Measurements from ENCODE around the gene OR52E2. TPM values are rescaled to one million over a fixed set of nuclear protein-coding genes. Genes with fewer than 3 reads are reported as not detected.

The OR52E2 gene
- total RNA-seq (not detected), polyA plus RNA-seq (ENCODE audit: insufficient read length in 2 of 2) (not detected)
- long read RNA-seq, donor 1, result 0 reads
- long read RNA-seq, donor 2, result 0 reads
- long read RNA-seq, donor 3, result 0 reads
- long read RNA-seq, donor 4, result 0 reads

DNA sequence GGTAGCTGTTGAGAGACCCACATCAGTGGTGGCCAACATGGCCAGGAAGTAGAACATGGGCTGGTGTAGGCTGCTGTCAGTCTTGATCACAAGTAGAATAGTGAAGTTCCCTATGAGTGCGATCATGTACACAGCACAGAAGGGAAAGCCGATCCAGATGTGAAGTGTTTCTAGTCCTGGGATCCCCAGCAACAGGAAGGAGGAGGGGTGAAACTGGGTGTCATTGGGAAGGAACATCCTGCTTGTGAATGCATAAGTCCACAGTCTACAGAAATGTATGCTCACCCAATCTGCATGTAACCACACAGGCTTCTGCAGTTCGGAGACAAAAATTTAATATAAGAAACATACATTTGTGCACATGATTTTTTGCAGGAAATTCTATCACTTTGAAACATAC is at the start of gene OR52E2:
Gene OR52E2 (minus strand): TSS at position 237 of the 400 bp plus-strand sequence. CDS start 0 bp downstream, at position 237.
- Histone ChIP-seq H3K27me3 (ENCODE audit: control insufficient read depth, insufficient read depth, low read length) (no peaks in the 10 kb centered on the region), H3K27ac (ENCODE audit: low read depth, low read length) (no peak within 1 kb of the TSS), H3K36me3 (ENCODE audit: control insufficient read depth, insufficient read depth, low read length) (no peaks in the 10 kb centered on the region), H3K4me1 (ENCODE audit: control insufficient read depth, insufficient read depth, low read length) (no peaks in the 10 kb centered on the region), H3K4me3 (ENCODE audit: low read depth, low read length) (no peak within 1 kb of the TSS), H3K9me3 (ENCODE audit: control insufficient read depth, insufficient read depth, low read length) (no peaks in the 10 kb centered on the region)
- no peak for DNase-seq (ENCODE audit: low read depth in 4 of 6, low spot score in 6 of 6)
- 100% methylated on average over 2 of the region's 3 CpGs for WGBS (ENCODE audit: insufficient coverage)

DNA sequence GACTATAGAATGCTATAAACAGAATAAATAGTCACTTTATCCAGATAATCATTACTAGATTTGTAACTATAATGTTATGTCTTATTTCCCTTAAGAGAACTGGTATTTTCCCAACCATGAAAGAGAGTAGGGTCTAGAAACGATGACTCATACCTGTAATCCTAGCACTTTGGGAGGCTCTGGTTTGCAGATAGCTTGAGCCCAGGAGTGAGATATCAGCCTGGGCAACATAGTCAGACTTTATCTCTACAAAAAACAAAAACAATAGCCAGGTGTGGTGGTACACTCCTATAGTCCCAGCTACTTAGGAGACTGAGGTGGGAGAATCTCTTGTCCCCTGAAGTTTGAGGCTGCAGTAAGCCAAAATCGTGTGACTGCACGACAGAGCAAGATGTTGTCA is 47.9 kb upstream of the OR52E2 start:
- DNase-seq (ENCODE audit: low read depth in 4 of 6, low spot score in 6 of 6), result no peak
- Histone ChIP-seq H3K4me1 (ENCODE audit: control insufficient read depth, insufficient read depth, low read length) (no peaks in the 10 kb centered on the region), H3K9me3 (ENCODE audit: control insufficient read depth, insufficient read depth, low read length) (no peaks in the 10 kb centered on the region), H3K4me3 (ENCODE audit: low read depth, low read length) (no peak overlapping the region), H3K36me3 (ENCODE audit: control insufficient read depth, insufficient read depth, low read length) (no peaks in the 10 kb centered on the region), H3K27me3 (ENCODE audit: control insufficient read depth, insufficient read depth, low read length) (no peaks in the 10 kb centered on the region), H3K27ac (ENCODE audit: low read depth, low read length) (no peak overlapping the region)
- WGBS (ENCODE audit: insufficient coverage), result 95% methylated on average over 2 of the region's 3 CpGs

DNA sequence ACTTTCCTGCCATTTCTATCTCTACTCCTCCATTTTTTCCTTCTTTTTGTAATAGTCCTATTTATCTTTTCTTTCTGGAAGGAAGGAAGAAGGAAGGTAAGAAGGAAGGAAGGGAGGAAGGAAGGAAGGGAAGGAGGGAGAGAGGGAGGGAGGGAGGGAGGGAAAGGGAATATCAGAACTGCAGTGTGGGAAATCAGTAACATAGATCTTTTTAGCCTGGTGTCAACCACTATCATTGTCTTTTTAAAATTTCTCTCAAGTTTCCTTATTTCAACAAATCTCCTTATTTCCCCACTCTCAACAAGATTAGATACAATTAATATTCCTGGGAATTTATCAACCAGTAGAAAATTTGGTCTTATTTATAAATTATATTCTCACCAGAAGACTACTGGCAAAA is 43.6 kb upstream of the OR52E2 start:
- DNase-seq (ENCODE audit: low read depth in 4 of 6, low spot score in 6 of 6), result no peak
- H3K9me3 ChIP-seq (ENCODE audit: control insufficient read depth, insufficient read depth, low read length), result no peaks in the 10 kb centered on the region
- no peaks in the 10 kb centered on the region for H3K27me3 ChIP-seq (ENCODE audit: control insufficient read depth, insufficient read depth, low read length)
- no peaks in the 10 kb centered on the region for H3K36me3 ChIP-seq (ENCODE audit: control insufficient read depth, insufficient read depth, low read length)
- no peak overlapping the region for H3K27ac ChIP-seq (ENCODE audit: low read depth, low read length)
- no peak overlapping the region for H3K4me3 ChIP-seq (ENCODE audit: low read depth, low read length)
- no peaks in the 10 kb centered on the region for H3K4me1 ChIP-seq (ENCODE audit: control insufficient read depth, insufficient read depth, low read length)

DNA sequence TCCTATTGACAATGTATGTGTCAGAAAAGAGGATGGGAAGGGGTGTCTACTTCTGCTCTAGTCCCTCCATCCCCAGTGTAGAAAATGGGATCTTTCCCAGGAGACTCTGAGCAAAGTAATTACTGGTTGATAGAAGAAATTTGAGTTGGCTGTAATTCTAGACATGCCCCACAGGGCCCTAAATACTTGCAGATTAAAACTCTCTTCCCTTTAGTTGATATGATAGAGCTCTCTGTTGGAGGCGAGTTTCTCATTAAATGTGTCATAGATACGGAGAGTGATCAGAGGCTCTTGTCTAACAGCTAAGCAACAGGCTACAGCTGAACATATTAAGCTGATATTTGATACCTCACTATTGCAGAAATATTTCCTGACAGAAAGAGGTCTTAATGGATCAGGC is 42.8 kb upstream of the OR52E2 start:
- H3K27ac ChIP-seq (ENCODE audit: low read depth, low read length), result no peak overlapping the region
- no peak overlapping the region for H3K4me3 ChIP-seq (ENCODE audit: low read depth, low read length)
- peak in 1 of 6 donors; percentile 34 for DNase-seq (ENCODE audit: low read depth in 4 of 6, low spot score in 6 of 6)
- no peaks in the 10 kb centered on the region for H3K4me1 ChIP-seq (ENCODE audit: control insufficient read depth, insufficient read depth, low read length)
- no peaks in the 10 kb centered on the region for H3K9me3 ChIP-seq (ENCODE audit: control insufficient read depth, insufficient read depth, low read length)
- no peaks in the 10 kb centered on the region for H3K36me3 ChIP-seq (ENCODE audit: control insufficient read depth, insufficient read depth, low read length)
- no peaks in the 10 kb centered on the region for H3K27me3 ChIP-seq (ENCODE audit: control insufficient read depth, insufficient read depth, low read length)
- no CpG with 5 or more reads among the region's 2 CpGs for WGBS (ENCODE audit: insufficient coverage)

DNA sequence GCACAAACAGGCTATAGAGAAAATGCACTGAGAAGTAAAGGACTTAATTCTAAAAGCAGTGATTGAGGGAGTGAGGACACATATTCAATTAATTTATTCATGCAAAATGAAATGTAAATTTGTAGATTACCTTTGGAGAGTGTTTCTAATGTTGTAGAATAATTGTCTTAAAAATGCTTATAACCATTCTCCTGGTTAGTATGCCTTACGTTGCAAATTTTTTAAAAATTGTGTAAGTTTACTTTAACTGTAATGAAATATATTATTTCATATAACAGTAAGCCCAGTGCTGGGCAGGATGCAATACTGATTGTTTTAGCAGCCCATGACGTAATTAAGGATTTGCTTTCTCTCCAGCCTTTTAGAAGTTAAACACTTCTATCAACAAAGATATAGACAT is 36.6 kb upstream of the OR52E2 start:
- no peaks in the 10 kb centered on the region for H3K27me3 ChIP-seq (ENCODE audit: control insufficient read depth, insufficient read depth, low read length)
- H3K4me3 ChIP-seq (ENCODE audit: low read depth, low read length), result no peak overlapping the region
- H3K4me1 ChIP-seq (ENCODE audit: control insufficient read depth, insufficient read depth, low read length), result no peaks in the 10 kb centered on the region
- no peaks in the 10 kb centered on the region for H3K36me3 ChIP-seq (ENCODE audit: control insufficient read depth, insufficient read depth, low read length)
- no peak for DNase-seq (ENCODE audit: low read depth in 4 of 6, low spot score in 6 of 6)
- WGBS (ENCODE audit: insufficient coverage), result no CpG with 5 or more reads among the region's 2 CpGs
- no peak overlapping the region for H3K27ac ChIP-seq (ENCODE audit: low read depth, low read length)
- H3K9me3 ChIP-seq (ENCODE audit: control insufficient read depth, insufficient read depth, low read length), result no peaks in the 10 kb centered on the region

DNA sequence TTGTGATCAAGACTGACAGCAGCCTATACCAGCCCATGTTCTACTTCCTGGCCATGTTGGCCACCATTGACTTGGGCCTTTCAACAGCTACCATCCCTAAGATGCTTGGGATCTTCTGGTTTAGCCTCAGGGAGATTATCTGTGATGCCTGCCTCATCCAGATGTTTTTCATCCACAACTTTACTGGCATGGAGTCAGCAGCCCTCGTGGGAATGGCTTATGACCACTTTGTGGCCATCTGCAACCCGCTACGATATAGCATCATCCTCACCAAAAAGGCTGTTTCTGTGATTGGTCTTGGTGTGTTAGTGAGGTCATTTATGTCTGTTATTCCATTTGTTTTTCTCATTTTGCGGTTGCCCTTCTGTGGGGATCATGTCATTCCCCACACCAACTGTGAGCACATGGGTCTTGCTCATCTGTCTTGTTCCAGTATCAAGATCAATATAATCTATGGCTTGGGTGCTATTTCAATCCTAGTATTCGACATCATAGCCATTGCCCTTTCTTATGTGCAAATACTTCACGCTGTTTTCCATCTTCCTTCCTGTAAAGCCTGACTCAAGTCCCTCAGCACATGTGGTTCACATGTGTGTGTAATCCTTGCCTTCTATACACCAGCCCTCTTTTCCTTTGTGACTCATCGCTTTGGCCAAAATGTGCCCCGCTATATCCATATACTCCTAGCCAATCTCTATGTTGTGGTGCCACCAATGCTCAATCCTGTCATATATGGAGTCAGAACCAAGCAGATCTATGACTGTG is 33.6 kb upstream of the OR52E2 start:
- 100% methylated on average over 2 of the region's 8 CpGs for whole genome bisulfite sequencing (ENCODE audit: insufficient coverage)
- Histone ChIP-seq H3K9me3 (ENCODE audit: control insufficient read depth, insufficient read depth, low read length) (no peaks in the 10 kb centered on the region), H3K4me3 (ENCODE audit: low read depth, low read length) (no peak overlapping the region), H3K36me3 (ENCODE audit: control insufficient read depth, insufficient read depth, low read length) (no peaks in the 10 kb centered on the region), H3K27me3 (ENCODE audit: control insufficient read depth, insufficient read depth, low read length) (no peaks in the 10 kb centered on the region), H3K27ac (ENCODE audit: low read depth, low read length) (no peak overlapping the region), H3K4me1 (ENCODE audit: control insufficient read depth, insufficient read depth, low read length) (no peaks in the 10 kb centered on the region)
- DNase-seq (ENCODE audit: low read depth in 4 of 6, low spot score in 6 of 6), result no peak

DNA sequence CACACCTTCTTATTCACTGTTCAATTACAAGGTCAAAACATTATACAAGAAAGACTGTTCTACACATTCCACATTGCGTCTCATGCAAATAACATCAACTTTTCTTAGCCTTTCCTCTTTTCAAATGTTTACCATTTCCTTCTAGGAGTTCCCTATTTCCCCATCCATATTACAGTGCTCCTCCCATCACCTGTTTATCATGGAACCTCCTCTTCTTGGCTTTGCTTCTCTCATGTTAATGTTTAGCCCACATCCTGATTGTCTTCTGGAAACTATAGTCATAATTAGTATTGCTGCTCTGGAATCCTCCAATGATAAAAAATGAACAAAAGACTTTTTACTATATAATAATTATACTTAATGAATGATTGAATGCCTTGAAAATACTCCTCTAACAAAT is 31.2 kb upstream of the OR52E2 start:
- 92% methylated on average over 1 of the region's 1 CpG for WGBS (ENCODE audit: insufficient coverage)
- Histone ChIP-seq H3K27ac (ENCODE audit: low read depth, low read length) (no peak overlapping the region), H3K4me1 (ENCODE audit: control insufficient read depth, insufficient read depth, low read length) (no peaks in the 10 kb centered on the region), H3K27me3 (ENCODE audit: control insufficient read depth, insufficient read depth, low read length) (no peaks in the 10 kb centered on the region), H3K9me3 (ENCODE audit: control insufficient read depth, insufficient read depth, low read length) (no peaks in the 10 kb centered on the region), H3K4me3 (ENCODE audit: low read depth, low read length) (no peak overlapping the region), H3K36me3 (ENCODE audit: control insufficient read depth, insufficient read depth, low read length) (no peaks in the 10 kb centered on the region)
- no peak for DNase-seq (ENCODE audit: low read depth in 4 of 6, low spot score in 6 of 6)

DNA sequence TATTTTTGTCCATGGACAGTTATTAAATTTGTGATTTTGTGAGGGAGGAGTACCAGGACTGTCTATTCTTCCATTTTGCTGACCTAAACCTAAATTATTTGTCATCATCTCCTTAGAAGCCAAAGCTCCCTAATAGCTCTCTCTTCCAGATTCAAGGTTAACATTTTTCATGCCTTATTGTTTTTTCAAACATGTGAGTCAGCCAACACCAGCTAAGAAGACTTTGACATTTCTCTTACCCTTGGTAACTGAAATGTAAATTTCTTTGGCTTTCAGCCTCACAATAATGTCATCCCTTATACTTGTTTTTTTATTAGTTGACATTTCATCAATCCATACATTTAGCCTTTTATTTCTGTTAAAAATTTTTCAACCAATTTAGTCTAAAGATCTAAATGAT is 29.1 kb upstream of the OR52E2 start:
- Histone ChIP-seq H3K9me3 (ENCODE audit: control insufficient read depth, insufficient read depth, low read length) (no peaks in the 10 kb centered on the region), H3K27ac (ENCODE audit: low read depth, low read length) (no peak overlapping the region), H3K27me3 (ENCODE audit: control insufficient read depth, insufficient read depth, low read length) (no peaks in the 10 kb centered on the region), H3K4me3 (ENCODE audit: low read depth, low read length) (no peak overlapping the region), H3K4me1 (ENCODE audit: control insufficient read depth, insufficient read depth, low read length) (no peaks in the 10 kb centered on the region), H3K36me3 (ENCODE audit: control insufficient read depth, insufficient read depth, low read length) (no peaks in the 10 kb centered on the region)
- peak in 1 of 6 donors; percentile 9 for DNase-seq (ENCODE audit: low read depth in 4 of 6, low spot score in 6 of 6)

DNA sequence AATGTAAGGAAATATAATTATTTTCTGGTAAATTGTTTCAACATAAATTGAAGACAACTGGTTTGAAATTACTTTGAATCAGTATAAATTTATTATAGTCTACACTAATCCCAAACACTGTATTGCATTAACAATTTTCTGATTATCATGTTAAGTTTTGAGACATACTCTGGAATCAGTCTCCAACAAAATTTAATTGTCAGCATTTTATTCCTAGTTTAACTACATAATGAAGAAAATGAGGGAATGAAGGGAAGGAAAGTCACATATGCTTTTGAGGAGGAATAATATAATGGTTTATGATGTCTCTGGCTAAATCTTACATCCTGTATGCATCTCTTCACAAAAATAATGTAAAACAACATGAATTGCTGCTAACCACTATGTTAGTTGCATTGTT is 24.2 kb upstream of the OR52E2 start:
- DNase-seq (ENCODE audit: low read depth in 4 of 6, low spot score in 6 of 6), result no peak
- Histone ChIP-seq H3K27me3 (ENCODE audit: control insufficient read depth, insufficient read depth, low read length) (no peaks in the 10 kb centered on the region), H3K4me3 (ENCODE audit: low read depth, low read length) (no peak overlapping the region), H3K36me3 (ENCODE audit: control insufficient read depth, insufficient read depth, low read length) (no peaks in the 10 kb centered on the region), H3K27ac (ENCODE audit: low read depth, low read length) (no peak overlapping the region), H3K4me1 (ENCODE audit: control insufficient read depth, insufficient read depth, low read length) (no peaks in the 10 kb centered on the region), H3K9me3 (ENCODE audit: control insufficient read depth, insufficient read depth, low read length) (no peaks in the 10 kb centered on the region)

DNA sequence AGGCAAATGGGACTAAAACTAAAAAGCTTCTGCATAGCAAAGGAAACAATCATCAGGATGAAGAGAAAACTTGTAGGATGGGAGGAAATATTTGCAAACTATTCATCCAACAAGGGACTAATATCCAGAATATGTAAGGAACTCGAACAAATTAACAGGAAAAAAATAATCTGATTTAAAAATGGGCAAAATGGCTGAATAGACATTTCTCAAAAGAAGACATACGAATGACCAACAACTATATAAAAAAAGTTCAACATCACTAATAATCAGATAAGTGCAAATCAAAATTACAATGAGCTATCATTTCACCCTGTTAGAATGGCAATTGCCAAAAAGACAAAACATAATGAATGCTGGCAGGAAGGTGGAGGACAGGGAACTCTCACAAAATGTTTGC is 22.0 kb upstream of the OR52E2 start:
- no CpG with 5 or more reads among the region's 2 CpGs for WGBS (ENCODE audit: insufficient coverage)
- Histone ChIP-seq H3K27me3 (ENCODE audit: control insufficient read depth, insufficient read depth, low read length) (no peaks in the 10 kb centered on the region), H3K4me1 (ENCODE audit: control insufficient read depth, insufficient read depth, low read length) (no peaks in the 10 kb centered on the region), H3K36me3 (ENCODE audit: control insufficient read depth, insufficient read depth, low read length) (no peaks in the 10 kb centered on the region), H3K9me3 (ENCODE audit: control insufficient read depth, insufficient read depth, low read length) (no peaks in the 10 kb centered on the region), H3K4me3 (ENCODE audit: low read depth, low read length) (no peak overlapping the region), H3K27ac (ENCODE audit: low read depth, low read length) (no peak overlapping the region)
- DNase-seq (ENCODE audit: low read depth in 4 of 6, low spot score in 6 of 6), result no peak
